Stimulated activated CD8-positive, alpha-beta memory T cell treated with anti-CD3 and anti-CD28 coated beads, Interleukin-4, amount 100 ng/mL, for 4 hours (primary cell): ENCODE results near the gene CARS2.
"Not testable (repeated sequence)": the region's sequence is repeated elsewhere in the genome, so short reads cannot be mapped to it uniquely, and the experiment has no call there.

Experiments
- DNase-seq, 2 donors: peaks; one replicate each; pipeline ENCODE4 v3.0.0-alpha.2; 2020; ENCODE audit warnings: low read depth in 2 of 2, low spot score in 1 of 2

Gene CARS2, protein sequence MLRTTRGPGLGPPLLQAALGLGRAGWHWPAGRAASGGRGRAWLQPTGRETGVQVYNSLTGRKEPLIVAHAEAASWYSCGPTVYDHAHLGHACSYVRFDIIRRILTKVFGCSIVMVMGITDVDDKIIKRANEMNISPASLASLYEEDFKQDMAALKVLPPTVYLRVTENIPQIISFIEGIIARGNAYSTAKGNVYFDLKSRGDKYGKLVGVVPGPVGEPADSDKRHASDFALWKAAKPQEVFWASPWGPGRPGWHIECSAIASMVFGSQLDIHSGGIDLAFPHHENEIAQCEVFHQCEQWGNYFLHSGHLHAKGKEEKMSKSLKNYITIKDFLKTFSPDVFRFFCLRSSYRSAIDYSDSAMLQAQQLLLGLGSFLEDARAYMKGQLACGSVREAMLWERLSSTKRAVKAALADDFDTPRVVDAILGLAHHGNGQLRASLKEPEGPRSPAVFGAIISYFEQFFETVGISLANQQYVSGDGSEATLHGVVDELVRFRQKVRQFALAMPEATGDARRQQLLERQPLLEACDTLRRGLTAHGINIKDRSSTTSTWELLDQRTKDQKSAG

DNA sequence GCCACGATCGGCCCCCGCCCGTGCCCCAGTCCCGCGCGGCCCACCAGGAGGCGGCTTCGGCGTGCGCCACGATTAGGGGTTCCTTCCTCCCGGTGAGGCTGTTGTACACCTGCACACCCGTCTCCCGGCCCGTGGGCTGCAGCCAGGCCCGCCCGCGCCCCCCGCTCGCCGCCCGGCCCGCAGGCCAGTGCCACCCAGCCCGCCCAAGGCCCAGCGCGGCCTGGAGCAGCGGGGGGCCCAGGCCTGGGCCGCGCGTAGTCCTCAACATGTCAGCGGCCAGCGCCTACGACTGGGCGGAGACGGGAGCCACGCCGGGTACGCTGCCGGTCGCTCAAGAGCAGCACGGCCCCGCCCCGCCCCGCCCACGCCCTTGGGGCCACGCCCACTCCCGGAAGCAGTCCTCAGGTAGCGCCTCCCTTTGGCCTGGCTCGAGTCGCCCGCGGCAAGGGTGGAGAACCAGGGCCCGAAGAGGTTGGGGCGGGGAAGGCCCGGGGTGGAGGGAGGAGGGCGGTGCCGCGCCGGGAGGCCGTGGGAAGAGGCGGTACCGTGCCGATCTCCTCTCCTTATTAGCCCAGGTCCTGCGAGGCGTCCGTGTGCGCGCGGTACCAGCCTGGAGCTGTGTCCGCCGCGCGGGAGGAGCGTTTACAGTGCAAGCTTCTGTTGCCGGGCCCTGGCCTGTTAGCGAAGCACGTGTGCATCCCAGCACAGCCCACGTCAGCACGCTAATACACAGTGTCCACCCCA is at the start of gene CARS2:
CARS2 (minus strand) TSS at position 291 of the 744 bp plus-strand sequence; CDS start at position 268, 23 bp downstream.
- DNase-seq = peak; percentile 84 to 90

DNA sequence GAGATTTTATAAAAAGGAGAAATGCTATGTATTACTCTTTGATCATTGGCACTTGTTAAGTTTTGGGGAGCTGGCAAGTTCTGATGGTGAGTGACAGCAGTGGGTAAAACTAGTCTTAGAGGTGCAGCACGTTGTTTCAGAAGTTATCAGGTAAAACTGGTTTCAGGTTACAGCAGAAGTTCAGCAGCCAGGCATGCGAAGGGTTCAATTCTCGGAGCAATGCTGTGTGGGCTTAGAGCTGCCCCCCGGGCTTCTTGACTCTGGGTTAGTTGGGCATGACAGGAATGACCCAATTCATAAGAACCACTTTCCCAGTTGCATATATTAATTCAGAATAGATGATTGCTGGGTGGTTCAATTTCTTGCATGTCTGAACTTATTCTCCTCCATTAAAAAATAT is 42.4 kb upstream of the CARS2 start:
- no peak for DNase-seq

DNA sequence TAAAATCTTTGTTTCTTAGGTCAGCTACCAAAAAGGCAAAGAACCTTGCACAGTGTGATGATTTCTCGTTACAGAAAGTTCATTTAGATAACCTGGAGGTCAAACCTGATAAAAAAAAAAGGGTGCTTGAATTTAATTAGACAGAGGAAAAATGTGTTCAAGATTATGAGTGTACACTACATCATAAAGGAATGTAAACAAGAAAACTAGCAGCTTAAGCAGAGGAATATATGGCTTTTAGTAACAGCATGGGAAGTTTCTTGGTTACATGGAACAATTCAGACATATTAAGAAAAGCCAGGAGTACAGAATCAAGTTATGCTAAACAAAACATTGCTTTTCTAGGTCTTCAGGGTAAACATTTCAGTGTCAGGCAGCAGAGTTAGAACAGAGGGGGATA is 40.5 kb upstream of the CARS2 start:
- no peak for DNase-seq

DNA sequence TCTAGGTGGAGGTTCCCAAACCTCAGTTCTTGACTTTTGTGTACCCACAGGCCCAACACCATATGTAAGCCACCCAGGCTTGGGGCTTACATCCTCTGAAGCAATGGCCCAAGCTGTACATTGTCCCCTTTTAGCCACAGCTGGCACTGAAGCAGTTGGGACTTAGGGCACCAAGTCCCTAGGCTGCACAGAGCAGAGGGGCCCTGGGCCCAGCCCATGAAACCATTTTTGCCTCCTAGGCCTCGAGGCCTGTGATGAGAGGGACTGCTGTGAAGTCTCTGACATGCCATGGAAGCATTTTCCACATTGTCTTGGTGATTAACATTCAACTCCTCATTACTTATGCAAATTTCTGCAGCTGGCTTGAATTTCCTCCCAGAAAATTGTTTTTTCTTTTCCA is 37.8 kb upstream of the CARS2 start:
- no peak for DNase-seq

DNA sequence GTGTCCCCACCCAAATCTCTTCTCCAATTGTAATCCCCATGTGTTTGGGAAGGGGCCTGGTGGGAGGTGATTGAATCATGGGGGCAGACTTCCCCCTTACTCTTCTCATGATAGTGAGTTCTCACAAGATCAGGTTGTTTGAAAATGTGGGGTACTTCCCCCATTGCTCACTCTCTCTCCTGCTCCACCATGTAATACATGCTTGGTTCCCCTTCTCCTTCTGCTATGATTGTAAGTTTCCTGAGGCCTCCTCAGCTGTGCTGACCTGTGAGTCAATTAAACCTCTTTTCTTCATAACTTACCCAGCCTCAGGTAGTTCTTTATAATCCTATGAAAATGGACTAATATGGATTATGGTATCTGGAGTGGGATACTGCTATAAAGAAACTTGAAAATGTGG is 31.6 kb upstream of the CARS2 start:
- DNase-seq = no peak

DNA sequence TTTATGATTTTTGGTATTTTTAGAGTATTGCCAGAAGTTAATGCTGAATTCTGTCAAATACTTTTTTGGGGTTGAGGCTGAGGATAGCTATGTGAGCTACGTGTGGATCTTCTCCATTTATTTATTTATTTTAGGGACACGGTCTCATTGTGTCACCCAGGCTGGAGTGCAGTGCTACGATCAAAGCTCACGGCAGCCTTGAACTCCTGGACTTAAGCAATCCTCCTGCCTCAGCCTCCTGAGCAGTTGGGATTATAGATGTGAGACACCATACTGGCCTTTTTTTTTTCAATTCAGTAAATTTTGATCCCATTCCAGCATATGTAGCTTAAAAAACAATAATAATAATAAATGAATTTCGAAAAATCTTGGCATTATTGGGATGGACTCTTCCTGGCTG is 28.6 kb upstream of the CARS2 start:
- DNase-seq = no peak

DNA sequence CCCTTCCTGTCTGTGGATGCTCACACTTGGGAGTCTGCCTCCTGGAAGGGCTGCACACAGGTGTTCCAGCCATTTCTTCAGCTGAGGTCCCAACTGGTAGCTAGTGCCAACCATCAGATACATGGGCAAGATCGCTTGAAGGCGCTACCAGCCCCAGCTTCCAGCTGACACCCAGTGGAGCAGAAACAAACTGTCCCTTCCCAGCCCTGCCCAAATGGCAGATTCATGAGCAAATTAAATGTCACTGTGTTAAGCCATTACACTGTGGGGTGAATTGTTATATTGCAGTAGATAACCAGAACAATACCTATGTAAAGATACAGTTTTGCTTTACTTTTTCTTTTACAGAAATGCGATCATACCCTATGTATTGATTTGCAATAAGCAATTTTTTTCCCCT is 25.2 kb upstream of the CARS2 start:
- no peak for DNase-seq

DNA sequence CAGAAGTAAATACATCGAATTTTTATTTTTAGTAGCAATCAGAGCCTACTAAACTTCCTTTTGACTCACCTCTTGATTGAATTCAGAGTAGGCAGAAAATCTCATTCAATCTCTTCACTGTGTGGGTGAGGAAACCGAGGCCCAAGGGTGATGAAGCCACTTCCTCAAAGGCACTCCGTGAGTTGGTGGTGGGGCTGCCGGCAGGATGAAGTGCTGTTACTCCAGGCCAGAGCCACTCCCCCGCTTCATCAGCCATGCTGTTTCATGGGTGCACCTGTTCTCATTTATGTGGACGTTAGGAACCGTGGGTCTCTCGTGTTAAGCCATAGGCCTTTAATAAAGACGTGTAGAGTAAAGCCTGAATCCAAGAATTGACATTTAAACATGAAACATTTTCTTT is 20.8 kb upstream of the CARS2 start:
- DNase-seq = peak; percentile 34 to 56

DNA sequence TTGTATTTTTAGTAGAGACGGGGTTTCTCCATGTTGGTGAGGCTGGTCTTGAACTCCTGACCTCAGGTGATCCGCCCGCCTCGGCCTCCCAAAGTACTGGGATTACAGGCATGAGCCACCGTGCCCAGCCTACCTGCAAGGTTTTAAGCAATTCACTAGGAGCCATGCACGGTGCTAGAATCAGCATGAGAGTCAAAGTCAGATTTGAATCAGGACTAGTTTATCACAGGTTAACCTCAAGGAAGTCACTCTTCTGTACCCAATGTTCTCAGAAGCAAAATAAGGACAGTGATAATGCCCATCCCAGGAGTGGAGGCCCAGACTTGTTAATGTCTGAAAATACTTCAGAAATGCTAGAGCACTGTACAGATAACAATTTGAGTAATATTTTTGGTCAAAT is 20.2 kb upstream of the CARS2 start:
- not testable (repeated sequence) for DNase-seq

DNA sequence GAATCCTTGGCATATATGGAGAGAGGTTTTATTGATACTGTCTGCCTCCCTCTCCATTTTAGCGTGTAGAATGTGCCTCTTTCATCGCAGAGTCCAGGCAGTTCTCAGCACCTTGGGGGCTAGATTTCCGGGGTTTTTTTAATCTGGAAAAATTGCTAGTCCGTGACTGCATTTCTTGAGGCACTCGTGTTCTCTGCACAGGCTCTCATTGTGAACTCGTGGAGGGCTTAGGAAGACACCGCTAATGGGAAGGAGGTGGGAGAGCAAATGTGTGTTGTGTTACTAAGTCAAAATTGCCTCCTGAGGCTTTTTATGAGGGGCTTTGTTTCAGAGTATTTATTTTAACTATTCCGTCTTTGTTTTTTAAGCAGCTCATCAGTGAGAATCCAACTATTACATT is 17.7 kb upstream of the CARS2 start:
- no peak for DNase-seq

DNA sequence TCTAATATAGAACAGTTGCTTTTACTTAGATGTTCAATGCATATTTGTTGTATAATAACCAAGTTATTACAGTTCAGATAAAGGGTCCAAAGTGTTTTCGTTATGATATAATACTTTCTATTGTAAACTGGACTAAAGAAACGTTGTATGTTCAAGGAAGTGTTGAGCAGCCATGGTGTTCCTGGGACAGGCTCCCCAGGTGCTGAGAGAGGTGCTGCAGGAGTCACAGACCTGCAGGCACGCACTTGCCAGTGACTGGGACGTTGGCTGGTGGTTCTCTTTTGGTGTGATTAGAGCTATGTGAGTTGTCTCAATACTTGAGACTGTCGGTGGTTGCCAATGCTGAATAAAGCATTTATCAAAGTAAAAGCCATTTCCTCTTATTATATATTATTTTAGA is 17.1 kb upstream of the CARS2 start:
- DNase-seq = no peak

DNA sequence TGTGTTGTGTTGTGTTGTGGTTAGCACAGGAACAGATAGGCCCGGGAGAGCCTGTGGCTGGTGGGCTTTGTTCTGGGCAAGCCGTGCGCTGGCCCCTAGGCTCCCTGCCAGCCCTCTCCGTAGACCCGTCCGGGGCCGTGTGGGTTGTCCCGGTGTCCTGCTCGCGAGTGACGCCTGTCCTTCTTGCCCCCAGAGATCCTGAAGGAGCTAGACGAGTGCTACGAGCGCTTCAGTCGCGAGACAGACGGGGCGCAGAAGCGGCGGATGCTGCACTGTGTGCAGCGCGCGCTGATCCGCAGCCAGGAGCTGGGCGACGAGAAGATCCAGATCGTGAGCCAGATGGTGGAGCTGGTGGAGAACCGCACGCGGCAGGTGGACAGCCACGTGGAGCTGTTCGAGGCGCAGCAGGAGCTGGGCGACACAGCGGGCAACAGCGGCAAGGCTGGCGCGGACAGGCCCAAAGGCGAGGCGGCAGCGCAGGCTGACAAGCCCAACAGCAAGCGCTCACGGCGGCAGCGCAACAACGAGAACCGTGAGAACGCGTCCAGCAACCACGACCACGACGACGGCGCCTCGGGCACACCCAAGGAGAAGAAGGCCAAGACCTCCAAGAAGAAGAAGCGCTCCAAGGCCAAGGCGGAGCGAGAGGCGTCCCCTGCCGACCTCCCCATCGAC is 13.3 kb upstream of the CARS2 start:
- DNase-seq = no peak

DNA sequence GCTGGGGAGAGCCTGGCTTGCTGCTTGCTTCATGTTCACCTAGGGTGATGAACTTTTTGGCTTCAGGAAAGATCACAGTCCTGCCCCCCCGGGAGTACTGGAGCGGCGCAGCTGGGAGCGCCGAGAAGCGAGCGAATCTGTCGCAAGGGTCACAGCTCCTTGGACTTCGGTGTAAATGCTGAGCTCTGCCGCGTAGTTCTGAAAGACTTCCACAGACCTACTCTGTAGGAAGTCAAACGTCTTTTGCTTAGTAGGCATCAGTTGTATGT is 10.3 kb upstream of the CARS2 start:
- DNase-seq = no peak

DNA sequence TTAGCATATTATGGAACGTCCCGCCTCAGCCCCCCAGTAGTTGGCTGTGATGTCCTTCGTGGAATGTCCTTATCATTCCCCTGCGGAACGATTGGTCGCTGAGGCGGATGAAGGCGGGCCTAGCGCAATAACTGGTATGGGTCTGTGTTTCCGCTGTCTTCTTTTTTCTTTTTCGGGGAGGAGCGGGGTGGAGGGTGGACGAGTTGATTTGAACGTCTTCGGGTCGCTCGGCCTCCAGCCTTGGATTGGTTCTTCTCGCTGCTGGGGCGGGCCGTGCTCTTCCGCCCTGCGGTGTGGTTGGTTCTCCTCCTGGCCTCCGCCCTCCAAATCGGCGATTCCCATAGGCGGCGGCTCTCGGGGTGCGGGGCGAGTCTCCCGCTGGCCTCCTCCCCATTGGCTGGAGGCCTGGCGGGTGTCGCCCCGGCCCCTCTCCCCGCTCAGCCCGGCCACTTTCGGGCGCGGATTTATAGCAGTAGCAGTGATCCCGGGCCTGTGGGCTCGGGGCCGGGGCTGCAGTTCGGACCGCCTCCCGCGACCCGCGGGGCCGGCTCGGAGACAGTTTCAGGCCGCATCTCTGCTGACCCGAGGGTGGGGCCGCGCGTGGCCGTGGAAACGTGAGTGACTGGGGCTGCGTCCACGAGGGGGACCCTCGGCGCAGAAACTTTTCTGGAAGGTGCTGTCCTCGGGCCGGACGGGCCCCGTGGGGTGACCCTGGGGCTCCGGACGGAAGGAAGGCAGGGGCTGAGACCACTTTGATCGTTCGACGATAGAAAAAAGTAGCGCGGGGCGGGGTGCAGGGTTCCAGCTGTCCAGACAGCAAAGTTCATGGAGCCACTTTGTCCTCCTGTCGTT is 9.7 kb upstream of the CARS2 start:
- peak; percentile 90 to 95 for DNase-seq

DNA sequence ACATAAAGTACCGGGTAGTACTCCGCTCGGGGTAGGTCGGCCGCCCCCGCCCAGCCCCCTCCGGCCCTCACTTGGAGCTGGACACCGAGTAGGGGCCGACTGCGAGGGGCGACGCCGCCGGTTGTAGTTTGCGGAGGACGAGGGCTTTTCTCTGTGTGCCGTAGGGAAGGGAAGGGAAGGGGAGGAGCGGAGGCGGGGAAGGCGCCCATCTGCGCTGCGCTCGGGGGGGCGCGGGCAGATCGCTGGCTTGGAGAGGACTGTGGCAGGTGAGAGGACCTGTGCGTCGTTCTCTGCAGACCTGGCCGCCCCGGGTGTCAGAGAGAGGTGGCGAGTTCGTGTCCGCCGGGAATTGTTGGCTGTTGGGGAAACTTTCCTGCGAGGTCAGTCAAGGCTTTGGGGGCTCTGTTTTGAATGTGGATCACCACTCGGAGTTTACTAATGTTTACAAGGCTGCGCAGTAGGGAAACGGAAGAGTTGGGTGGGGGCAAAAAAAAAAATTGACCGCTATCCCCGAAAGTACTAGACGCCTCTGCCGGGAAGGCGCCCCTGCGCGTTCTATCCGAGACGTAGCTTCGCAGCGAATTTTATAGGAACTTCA is 9.0 kb upstream of the CARS2 start:
- peak in 1 of 2 donors; percentile 27 for DNase-seq

DNA sequence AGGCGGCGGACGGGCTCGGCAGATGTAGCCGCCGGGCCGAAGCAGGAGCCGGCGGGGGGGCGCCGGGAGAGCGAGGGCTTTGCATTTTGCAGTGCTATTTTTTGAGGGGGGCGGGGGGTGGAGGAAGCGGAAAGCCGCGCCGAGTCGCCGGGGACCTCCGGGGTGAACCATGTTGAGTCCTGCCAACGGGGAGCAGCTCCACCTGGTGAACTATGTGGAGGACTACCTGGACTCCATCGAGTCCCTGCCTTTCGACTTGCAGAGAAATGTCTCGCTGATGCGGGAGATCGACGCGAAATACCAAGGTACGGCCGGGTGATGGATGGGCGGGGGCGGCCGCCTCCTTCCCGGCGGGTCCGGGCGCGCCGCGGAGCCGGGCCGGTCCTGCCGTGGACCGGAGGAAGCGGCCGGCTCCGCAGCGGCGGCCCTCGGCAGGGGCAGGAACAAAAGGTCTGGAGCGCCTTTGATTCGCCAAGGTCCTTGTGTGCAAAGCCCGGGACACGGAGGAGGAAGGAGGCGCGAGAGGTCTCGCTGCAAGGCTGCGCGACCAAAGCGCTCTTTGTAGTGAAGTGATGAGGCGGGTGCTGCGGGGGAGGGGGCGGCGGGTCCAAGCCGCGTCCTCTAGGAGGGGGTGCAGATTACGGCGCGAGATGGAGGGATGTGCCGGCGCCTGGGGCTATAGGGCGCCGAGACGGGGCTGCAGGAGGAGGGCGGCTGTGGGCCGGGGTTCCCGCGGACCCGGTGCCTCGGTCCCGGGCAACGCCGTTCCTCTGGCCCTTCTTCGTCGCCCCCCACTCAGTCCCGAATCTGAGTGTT is 8.3 kb upstream of the CARS2 start:
- DNase-seq = peak; percentile 36 to 48

DNA sequence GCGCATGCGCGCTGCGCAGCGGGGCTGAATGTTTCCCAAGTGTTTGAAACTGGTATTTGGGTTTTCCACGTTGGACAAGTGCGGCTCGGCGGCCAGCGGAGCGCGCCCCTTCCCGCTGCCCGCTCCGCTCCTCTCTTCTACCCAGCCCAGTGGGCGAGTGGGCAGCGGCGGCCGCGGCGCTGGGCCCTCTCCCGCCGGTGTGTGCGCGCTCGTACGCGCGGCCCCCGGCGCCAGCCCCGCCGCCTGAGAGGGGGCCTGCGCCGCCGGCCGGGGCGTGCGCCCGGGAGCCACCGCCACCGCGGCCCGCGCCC is 7.7 kb upstream of the CARS2 start, which contains the start of gene ING1:
ING1 (plus strand) TSS at position 59 of the 311 bp plus-strand sequence. CDS start 450 bp downstream, outside the sequence.
- DNase-seq = no peak

DNA sequence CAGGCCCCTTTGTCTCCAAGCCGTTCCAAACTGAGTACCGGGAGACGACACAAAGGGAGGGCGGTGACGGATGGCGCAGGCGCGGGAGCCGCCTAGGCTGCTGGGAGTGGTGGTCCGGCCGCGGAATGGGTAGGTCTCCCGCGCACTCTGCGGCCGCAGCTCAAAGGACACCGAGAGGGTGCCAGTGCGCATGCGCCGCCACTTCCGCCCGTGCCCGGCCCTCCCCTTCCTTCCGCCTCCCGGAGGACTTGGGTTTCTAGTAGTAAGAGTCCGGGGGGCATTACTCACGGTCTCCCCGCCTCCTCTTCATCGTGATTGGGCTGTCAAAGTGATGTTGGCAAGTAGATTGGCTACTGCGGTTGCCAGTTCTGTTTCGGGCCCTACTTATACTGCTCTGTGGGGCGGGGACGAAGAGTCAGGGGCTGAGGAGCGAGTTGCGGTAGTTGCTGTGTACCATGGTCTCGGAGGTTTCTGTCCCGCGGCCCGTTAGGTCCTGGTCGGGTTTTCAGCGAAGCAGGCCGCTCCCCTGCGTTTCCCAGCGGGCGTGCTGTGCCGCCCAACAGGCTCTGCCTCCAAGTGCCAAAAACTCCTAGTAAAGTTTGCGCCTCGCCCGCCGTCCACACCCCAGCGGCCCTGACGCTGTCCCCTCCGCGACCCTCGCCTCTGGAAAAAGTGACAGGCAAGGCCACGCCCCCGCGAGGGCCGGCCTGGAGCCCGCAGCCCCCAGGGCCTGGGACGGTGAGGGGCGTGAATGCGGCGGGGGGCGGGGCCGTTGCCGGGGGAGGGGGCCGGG is 7.1 kb upstream of the CARS2 start:
- DNase-seq = peak; percentile 98 to 99
